GM19035 (cell line): ENCODE data around the gene RPL21.

Experiments
- ATAC-seq: cut with Tn5 transposase; IDR thresholded peaks from one replicate; pipeline ENCODE4 v1.9.1; 2021; ENCODE audit not compliant: unreplicated experiment

RPL21 gene

DNA sequence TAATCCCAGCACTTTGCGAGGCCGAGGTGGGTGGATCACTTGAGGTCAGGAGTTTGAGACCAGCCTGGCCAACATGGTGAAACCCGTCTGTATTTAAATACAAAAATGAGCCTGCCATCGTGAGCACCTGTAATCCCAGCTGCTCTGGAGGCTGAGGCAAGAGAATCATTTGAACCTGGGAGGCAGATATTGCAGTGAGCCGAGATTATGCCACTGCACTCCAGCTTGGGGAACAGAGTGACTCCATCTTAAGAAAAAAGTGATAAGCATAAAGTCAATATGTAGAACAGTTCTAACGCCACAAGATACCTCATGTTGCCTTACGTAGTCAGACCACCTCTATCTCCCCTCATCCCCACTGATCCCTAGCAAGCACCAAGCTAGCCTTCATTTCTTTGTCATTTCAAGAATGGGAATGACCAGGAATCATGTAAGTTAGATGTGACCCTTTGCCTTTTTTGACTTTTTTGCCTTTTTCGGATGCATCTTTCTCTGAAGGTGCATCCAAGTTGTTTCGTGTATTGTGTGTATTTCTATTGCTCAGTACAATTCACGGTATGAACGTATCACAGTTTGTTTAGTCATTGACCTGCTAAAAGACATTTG is 6.4 kb downstream of the RPL21 start:
- no peak for ATAC-seq

DNA sequence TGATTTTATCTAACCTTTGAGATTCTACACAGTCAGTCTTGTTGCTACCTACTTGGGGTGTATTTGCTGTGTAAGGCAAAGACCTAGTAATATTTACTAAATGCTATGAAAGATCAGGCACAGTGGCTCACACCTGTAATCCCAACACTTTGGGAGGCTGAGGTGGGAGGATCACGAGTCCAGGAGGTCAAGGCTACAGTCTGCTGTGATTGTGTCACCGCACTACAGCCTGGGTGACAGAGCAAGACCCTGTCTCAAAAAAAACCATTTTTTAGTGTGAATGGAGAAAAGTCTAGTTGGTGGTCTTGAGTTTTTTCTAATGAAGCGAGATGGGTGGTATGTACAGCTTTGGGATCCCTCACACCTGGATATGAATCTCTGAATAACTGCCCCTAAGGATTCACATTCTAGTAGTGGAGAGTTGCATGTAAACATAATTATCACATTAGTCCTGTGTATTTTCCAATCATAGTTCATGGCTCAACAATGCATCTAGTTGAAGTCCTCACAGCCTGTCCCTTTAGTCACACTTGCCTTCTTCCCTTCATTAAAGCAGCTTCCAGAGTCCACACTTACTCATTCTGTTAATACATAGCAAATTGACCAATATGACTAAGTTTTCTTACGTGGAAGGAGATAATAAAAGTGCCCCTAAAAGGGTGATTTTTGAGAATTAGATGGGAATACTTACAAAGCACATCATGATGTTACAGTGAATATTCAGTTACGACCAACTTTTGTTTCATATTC is 7.5 kb downstream of the RPL21 start:
- no peak for ATAC-seq

DNA sequence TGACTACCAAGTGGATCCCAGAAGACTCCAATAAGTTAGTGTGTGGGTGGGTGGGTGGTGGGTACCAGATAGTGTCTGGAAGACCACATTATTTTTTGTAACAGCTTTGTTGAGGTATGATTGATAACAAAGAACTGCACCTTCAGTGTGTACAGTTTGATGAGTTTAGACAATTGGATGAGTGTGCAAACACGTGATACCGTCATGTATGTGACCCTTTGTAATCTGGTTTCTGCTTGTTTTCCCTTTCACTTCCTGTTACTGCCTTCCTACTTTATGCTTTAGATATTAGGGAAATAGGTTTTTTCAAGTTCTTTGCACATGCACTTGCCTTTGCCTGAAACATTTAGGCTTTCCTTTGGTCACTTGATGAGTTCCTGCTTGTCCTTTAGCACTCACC is 8.5 kb downstream of the RPL21 start:
- no peak for ATAC-seq

DNA sequence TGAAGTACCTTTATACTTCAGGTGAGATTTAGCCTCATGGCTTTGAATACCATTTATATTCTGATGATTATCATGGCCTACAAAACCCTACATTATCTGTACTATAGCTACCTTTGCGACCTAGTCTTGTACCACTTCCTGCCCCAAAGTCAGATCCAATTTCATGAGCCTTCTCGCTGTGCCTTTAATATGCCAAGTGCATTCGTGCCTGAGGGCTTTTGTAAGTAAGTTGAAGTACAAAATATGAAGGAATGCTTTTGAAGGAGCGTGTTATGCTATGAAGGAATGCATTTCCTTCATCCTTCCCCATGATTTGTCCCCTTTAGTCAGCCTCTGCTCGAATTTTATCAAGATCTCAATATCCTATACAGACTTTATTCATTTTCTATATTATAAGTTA is 10.0 kb downstream of the RPL21 start:
- no peak for ATAC-seq

DNA sequence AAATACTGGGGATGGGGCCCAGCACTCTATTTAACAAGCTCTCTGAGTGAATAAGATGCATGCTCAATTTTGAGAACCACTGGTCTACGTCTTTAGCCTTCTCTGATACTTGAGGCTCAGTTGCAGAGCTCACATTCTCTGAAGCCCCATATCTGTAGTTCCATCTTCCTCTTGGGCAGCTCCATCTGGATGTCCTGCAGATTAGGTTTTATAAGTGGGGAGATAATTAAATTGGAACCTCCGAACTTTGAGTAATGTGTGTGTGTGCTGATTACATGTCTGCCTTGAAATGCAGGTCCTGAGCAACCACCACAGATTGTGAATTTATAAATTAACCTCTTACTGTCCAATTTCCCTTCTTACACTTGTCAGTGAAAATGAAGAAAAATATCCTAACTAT is 12.1 kb downstream of the RPL21 start:
- no peak for ATAC-seq

DNA sequence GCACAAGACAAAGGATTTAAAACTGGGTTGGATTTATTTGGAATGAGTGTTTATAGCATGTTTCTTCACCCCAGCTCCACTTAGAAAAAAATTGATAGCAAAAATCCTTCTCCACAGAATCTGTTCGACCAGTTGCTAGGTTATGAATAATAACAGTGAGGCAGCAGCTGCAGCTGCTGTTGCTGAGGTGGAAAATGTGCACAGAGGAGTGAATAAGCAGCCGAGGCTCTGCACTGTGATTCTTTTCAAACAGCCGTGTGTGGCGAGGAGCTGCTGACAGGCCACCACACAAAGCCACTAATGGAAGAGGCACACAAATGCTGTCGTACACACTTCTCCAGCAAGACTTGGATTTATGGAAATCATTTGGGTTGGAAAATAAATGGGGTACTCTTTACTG is 12.8 kb downstream of the RPL21 start:
- no peak for ATAC-seq

DNA sequence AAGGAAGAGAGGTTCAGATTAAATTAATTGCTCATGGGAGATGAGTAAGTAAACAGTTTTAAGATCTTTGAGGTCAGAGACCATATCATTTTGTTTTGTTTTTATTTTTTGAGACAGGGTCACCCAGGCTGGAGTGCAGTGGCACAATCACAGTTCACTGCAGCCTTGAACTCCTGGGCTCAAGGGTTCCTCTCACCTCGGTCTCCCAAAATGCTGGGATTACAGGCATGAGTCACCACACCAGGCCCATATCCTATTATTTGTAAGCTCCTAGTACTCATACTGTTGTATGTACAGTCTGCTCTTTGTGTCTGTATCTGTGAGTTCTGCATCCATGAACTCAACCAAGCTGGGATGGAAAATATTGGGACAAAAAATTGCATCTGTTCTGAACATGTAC is 13.3 kb downstream of the RPL21 start:
- no peak for ATAC-seq

DNA sequence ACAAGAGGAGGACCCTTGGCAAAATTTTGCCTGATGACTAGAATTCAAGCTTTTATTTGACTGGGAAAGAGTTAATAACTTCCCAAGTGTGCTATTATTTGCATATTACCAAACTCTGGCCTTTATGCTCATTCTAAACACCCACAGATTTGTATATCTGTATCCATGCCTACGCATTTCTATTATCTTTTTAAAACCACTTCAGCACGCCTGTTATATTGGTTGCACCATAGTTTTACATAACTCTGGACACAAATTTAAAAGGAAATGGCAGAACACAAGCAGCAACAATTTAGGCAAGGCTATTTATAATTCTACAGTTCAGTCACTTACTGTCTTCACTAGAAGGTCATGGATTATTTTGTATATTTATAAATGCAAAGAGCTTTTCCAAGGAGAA is 15.6 kb downstream of the RPL21 start:
- no peak for ATAC-seq

DNA sequence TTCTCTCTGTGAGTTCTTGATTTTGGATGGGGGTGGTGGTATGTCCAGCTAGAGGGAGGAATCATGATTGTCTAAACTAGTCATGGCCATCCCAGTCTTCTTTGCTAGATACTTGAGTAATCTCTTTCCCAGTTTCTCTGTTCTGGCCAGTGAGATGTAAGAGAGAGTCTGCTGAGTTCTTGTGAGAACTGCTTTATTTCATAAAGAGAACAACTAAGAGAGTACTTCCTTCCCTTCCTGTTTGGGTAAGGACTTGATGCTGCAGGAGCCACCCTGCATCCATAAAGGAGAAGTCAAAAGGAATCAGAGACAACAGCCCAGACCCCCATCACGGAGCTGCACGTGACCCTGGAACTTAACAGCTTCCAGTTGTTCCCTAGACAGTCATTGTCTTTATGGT is 16.2 kb downstream of the RPL21 start:
- no peak for ATAC-seq

DNA sequence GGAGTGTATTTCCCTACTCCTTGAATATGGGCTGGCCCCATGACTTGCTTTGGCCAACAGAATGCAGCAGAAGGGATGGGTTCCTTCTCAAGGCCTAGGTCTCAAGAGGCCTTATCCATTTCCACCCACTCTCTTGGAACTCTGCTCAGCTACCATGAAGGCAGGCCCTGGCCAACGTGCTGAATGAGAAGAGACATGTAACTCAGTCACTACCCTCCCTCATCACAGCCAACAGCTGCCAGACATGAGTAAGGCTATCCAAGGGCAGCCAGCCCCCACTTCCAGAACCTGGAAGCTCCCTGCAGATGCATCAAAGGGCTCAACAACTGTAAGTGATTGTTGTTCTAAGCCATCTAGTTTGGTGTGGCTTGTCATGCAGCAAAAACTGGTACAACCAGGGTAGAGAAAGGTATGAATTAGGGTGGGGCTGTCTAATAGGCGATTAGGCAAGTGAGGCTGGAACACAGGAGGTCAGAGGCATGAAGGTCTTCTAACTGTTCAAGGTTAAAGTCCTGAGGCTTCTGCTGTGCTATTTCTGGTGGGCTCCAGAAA is 17.8 kb downstream of the RPL21 start:
- no peak for ATAC-seq

DNA sequence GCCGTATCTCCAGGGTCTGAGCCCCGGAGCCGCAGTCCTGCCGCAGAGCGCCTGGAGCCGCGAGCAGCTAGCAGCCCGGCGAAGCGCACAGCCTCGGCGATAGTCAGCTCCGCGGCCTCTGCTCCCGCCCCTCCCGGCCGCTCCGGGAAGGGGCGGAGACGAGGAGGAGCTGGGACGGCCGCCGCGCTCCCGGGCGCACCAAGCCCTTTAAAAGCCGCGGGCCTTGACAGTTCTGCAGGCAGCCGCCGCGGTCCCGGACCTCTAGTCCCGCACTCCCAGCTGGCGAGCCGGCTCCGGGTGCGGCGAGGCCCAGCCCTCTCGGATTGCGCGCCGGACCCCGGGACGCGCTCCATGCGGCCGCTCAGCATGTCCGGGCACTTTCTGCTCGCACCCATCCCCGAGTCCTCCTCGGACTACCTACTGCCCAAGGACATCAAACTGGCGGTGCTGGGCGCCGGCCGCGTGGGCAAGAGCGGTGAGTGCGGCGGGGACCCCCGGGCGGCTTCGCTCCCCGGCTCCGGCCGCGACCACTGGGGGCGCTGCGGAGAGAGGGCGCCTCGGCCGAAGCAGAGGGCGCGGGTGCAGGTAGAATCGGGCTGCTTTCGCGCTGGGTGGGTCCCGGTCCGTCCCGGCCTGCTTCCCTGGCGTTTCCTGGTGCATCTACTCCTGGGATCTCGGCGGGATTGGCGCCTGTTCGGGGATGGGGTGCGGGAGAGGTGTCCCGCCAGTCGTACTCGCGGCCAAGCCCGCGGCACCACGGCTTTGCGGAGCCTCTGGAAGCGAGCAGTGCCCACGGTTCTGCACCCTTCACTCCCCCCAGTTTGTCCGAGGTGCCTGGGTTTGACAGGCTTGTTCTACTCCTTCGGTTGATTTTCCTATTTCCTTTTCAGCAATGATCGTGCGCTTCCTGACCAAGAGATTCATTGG is 19.5 kb downstream of the RPL21 start, which contains the start of gene RASL11A:
TSS of gene RASL11A (plus strand) at position 237 of the 927 bp plus-strand sequence. CDS start at position 352, 115 bp downstream.
- ATAC-seq = peak; percentile 93

DNA sequence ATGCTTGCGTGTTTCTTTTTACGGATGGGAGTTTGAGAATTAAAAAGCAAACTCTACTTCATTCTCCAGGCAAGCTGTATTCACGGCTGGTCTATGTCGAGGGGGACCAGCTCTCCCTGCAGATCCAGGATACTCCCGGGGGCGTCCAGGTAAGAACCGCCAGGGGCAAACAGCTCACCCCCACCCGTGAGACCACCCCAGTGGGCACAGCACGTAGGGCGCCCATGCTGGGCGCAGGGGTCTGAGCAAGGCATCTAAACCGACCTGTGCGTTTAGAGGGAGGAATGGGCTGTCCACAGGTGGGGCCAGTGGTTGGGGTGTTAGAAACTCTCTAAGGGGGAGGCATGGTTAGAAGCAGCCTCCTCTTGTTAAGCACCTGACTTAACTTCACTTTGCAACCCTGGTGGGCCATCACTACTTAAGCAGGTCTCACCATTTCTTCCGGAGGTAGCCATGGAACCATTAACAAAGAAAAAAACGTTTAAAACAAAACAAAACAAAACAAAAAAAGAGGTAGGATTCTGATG is 20.3 kb downstream of the RPL21 start:
- ATAC-seq = no peak

DNA sequence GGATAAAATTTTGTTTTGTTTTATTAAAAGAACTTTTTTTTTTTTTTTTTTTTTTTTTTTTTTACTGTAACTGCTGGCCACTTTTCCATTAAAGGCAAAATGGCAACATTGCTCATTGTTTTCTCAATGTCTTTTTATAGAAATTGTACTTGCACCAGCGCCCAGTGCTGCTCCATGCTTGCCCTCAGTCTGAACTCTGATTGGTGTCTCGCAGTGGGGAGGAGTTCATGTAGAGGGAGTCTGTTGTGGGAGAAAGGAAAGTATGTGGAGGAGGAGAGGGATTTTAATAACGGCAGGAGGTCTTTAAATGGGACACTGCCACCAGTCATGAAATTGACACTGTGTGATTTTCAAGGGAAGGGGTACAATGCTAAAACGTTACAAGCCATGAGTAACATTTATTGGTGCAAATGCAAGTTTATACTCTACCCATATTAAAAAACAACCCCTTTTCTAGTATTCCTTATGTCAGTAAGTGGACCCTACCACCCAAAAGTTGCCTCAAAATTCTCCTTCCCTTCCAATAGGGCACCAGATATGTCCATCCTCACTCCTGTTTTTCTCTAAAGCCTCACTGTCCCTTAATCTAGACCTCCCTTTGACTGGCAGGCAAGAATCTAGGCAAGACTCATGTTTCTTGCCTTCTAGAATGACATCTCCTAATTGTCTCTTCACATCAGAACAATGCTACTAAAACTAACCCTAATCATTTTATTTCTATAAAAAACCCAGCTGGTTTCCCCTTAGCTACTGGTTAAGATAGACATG is 22.5 kb downstream of the RPL21 start:
- no peak for ATAC-seq

DNA sequence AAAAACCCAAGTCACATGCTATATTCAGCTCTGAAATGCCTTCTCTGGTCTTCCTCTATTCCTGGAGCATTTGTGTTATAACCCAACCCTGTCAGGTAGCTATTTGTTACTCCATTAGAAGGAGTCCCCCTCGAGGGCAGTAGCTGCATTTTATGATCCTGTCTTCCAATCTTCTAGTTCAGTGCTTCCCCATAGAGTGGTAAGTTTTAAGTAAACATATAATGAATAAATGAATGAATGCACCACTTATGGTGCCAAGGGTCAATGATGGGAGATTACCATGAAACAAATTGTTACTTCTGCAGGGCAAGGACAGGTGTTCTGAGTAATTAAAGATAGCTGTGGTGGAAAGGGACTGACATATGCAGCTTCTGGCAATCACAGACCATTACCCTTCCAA is 23.3 kb downstream of the RPL21 start:
- no peak for ATAC-seq

DNA sequence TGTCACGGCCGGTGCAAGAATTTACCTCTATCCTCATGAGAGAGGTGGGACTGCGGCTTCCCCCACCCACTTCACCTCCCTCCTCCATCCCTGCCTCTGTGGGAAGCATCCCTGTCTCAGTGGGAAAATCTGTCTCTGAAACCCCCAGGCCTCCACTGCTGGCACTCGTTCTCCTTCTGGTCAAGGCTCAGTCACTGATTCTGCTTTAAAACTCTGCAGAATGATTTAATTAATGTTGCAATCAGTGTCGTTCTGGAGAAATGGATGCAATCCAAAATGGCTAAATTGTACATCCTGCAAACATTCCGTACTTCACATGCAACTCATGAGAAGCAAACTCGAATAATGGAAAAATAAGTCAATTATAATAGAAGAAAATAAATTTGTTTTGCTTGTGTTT is 24.8 kb downstream of the RPL21 start:
- ATAC-seq = no peak

DNA sequence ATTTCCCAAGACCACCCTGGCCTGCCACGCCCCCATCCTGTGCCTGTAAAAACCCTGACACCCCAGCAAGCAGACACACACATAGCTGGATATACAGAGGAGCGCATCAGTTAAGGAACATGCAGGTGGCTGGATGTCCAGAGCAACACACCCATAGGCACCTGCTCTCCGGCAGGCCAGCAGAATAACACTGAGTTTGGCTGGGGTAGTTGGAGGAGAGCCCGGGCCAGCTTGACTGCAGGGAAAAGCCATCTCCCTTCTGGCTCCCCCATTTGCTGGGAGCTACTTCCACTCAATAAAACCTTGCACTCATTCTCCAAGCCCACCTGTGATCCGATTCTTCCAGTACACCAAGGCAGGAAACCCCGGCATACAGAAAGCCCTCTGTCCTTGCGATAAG is 28.1 kb downstream of the RPL21 start:
- ATAC-seq = no peak

DNA sequence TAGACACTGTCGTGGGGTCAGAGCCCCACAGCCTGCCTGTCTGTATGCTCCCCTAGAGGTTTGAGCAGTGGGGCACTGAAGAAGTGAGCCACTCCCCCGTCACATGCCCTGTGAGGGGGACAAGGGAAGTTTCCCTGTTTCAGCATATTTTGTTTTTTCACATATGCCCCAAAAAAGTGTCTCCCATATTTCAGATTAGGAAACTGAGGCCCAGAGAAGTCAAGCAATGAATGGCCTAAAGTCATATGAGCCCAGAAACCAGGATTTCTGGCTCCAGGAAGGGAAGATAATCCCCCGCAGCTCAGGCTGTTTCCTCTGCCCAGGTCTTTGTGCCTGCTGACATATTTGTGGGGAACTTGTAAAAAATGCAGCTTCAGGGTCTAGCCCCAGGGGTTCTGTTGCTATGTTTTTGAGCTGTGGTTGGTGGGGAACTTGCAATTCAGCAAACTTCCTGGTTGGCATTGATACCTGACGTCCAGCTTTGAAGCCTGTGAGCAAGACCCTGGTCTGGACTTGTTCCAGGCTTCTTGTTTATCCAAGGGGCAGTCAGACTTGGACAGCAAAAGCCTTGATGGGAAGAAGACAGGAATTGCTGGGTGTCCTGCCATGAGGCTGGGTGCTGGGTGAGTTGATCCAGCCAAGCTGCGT is 28.8 kb downstream of the RPL21 start:
- no peak for ATAC-seq

DNA sequence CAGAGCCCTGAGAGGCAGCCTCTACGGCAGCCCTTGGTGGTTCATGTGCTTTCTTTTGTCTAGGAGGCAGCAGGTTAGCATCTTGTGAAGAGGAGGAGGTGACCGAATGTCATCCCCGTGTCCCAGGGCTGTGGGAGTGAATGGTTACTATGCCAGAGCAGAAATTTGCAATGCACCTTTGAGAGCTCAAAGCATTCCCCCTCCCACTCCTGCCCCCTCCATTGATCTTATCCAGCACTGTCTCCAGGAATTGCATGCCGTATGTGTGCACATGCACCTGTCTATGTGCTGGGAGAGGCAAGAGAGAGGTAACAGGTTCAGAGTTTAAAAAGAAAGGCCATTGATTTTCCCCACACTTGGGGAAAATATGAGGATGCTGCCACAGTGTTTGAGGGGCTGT is 29.5 kb downstream of the RPL21 start:
- ATAC-seq = no peak

DNA sequence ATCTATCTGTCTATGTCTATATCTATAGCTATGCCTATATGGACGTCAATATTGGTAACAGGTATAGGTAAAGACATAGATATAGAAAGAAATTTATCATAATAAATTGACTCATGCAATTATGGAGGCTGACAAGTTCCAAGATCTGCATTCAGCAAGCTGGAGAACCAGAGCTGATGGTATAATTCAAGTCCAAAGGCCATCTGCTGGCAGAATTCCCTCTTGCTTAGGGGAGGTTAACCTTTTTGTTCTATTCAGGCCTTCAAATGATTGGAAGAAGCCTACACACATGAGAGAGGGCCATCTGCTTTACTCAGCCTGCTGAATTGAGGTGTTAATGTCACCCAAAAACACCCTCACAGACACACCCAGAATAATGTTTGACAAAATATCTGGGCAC is 30.1 kb downstream of the RPL21 start:
- ATAC-seq = no peak

DNA sequence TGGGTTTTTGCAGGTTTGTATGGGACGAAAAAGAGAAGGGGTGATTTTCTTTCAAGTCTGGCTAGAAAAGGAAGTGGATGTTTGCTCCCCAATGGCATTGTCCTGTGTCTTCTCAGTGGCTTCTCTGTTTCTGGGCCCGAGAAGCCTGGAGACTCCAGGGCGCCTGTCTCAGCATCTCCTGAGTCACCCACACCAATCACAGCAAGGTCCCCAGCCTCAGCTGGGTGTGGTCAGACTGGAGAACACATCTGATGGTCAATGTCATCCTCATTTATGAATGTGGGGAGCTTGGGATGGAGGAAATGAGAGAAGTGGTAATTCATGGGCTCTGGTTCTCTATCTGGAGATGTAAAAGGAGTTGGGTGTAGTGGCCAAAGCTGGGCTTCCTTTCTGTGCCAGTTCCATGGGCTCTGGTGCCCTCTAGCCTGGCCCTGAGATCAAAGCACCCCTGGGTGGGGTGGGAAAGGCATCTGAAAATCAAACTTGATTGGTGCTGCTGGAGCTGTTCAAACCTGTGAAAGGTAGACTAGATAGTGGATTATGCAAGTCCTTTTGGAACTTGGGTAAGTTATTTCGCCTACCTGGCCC is 32.6 kb downstream of the RPL21 start:
- no peak for ATAC-seq
